ENCODE results near the gene SPAG17.

DNA sequence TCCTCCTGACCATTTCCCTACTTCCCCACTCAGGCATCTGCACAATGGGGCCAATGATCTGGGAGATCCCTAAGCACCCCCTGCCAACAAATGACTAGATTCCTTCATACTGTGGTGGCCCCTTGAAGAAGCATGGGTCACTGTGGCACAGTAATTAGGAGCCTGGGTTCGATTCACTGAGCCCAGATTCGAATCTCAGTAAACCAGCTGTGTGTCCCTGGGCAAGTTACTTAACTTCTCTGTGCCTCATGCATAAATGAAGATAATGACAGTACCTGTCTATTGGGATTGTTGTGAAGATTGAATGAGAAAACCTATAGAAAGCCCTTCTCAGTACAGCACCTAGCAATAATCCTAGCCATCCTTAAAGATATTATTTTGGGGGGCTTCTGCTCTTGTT is 27.5 kb downstream of the SPAG17 start:
- TF ChIP-seq, protein P1, sequence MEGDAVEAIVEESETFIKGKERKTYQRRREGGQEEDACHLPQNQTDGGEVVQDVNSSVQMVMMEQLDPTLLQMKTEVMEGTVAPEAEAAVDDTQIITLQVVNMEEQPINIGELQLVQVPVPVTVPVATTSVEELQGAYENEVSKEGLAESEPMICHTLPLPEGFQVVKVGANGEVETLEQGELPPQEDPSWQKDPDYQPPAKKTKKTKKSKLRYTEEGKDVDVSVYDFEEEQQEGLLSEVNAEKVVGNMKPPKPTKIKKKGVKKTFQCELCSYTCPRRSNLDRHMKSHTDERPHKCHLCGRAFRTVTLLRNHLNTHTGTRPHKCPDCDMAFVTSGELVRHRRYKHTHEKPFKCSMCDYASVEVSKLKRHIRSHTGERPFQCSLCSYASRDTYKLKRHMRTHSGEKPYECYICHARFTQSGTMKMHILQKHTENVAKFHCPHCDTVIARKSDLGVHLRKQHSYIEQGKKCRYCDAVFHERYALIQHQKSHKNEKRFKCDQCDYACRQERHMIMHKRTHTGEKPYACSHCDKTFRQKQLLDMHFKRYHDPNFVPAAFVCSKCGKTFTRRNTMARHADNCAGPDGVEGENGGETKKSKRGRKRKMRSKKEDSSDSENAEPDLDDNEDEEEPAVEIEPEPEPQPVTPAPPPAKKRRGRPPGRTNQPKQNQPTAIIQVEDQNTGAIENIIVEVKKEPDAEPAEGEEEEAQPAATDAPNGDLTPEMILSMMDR (IDR thresholded peaks at IDR 0.05), result no peak
- TF ChIP-seq POLR2A (IDR thresholded peaks at IDR 0.05) (no peak), POLR2AphosphoS5 (IDR thresholded peaks at IDR 0.05) (no peak)

Measured in suprapubic skin (tissue), 4 donors.